Liver (tissue), 9 donors: Measurements from ENCODE around the gene MMP8. TPM values are rescaled to one million over a fixed set of nuclear protein-coding genes. Genes with fewer than 3 reads are reported as not detected.

Experiments used
- DNase-seq: peaks from one replicate; pipeline ENCODE4 v3.0.0-alpha.2; 2017; ENCODE audit warnings: low spot score
- H3K27ac ChIP-seq, 2 donors: one replicate each; pipeline ENCODE4 v1.7.0; 2013; ENCODE audit warnings: inconsistent platforms in 2 of 2, low read length in 2 of 2, control low read depth in 1 of 2, low read depth in 1 of 2, mild to moderate bottlenecking in 1 of 2
- H3K27me3 ChIP-seq, 4 donors: one replicate each; pipeline versions ENCODE4 v1.6.1 to v1.7.0; 2013; ENCODE audit warnings: low read length in 3 of 4, inconsistent platforms in 1 of 4, mild to moderate bottlenecking in 1 of 4, moderate library complexity in 1 of 4; ENCODE audit not compliant: control insufficient read depth in 4 of 4, insufficient read depth in 4 of 4
- H3K36me3 ChIP-seq, 4 donors: one replicate each; pipeline versions ENCODE4 v1.6.1 to v1.7.0; 2013; ENCODE audit warnings: low read length in 3 of 4, mild to moderate bottlenecking in 3 of 4, low read depth in 1 of 4, moderate library complexity in 1 of 4; ENCODE audit not compliant: control insufficient read depth in 4 of 4, insufficient read depth in 3 of 4
- H3K4me1 ChIP-seq, 4 donors: one replicate each; pipeline versions ENCODE4 v1.6.1 to v1.7.0; 2013; ENCODE audit warnings: low read length in 3 of 4, mild to moderate bottlenecking in 3 of 4, moderate library complexity in 1 of 4; ENCODE audit not compliant: control insufficient read depth in 4 of 4, insufficient read depth in 4 of 4
- H3K4me3 ChIP-seq, 3 donors: one replicate each; pipeline versions ENCODE4 v1.6.1 to v1.7.0; 2013; ENCODE audit warnings: low read length in 3 of 3, control low read depth in 1 of 3, low read depth in 1 of 3, mild to moderate bottlenecking in 1 of 3
- H3K9ac ChIP-seq, 2 donors: one replicate each; pipeline ENCODE4 v1.7.0; 2013; ENCODE audit warnings: low read length in 2 of 2, mild to moderate bottlenecking in 2 of 2, moderate library complexity in 2 of 2, control low read depth in 1 of 2, low read depth in 1 of 2
- H3K9me3 ChIP-seq, 4 donors: one replicate each; pipeline versions ENCODE4 v1.6.1 to v1.7.0; 2013; ENCODE audit warnings: low read length in 3 of 4; ENCODE audit not compliant: control insufficient read depth in 4 of 4
- EGR1 ChIP-seq, 2 donors: IDR thresholded peaks; 2 replicates each; pipeline ENCODE4 v1.6.1; 2016 to 2018; ENCODE audit warnings: antibody characterized with exemption in 2 of 2, low read depth in 2 of 2
- FOXA1 ChIP-seq: IDR thresholded peaks from 2 replicates; pipeline ENCODE4 v1.6.1; 2016; ENCODE audit warnings: antibody characterized with exemption
- FOXA2 ChIP-seq: IDR thresholded peaks from 2 replicates; pipeline ENCODE4 v1.6.1; 2016; ENCODE audit warnings: antibody characterized with exemption
- GABPA ChIP-seq, 2 donors: IDR thresholded peaks in 1 of 2; conservative IDR thresholded peaks in 1 of 2; 2 replicates each; pipeline ENCODE4 v1.6.1; 2016; ENCODE audit warnings: antibody characterized with exemption in 2 of 2, mild to moderate bottlenecking in 1 of 2, moderate library complexity in 1 of 2
- HNF4A ChIP-seq, 2 donors: conservative IDR thresholded peaks; 2 replicates each; pipeline ENCODE4 v1.6.1; 2016; ENCODE audit warnings: antibody characterized with exemption in 2 of 2, mild to moderate bottlenecking in 2 of 2
- HNF4G ChIP-seq: IDR thresholded peaks from 2 replicates; pipeline ENCODE4 v1.6.1; 2016; ENCODE audit warnings: antibody characterized with exemption
- JUND ChIP-seq, 2 donors: IDR thresholded peaks; 2 replicates each; pipeline ENCODE4 v1.6.1; 2016; ENCODE audit warnings: antibody characterized with exemption in 2 of 2
- NR2F2 ChIP-seq: IDR thresholded peaks from 2 replicates; pipeline ENCODE4 v1.6.1; 2016; ENCODE audit warnings: antibody characterized with exemption
- RAD21 ChIP-seq, 2 donors: IDR thresholded peaks; 2 replicates each; pipeline ENCODE4 v1.6.1; 2016; ENCODE audit warnings: antibody characterized with exemption in 2 of 2, mild to moderate bottlenecking in 2 of 2
- TAF1 ChIP-seq: conservative IDR thresholded peaks from 2 replicates; pipeline ENCODE4 v1.6.1; 2016; ENCODE audit warnings: antibody characterized with exemption, mild to moderate bottlenecking
- YY1 ChIP-seq: IDR thresholded peaks from 2 replicates; pipeline ENCODE4 v1.6.1; 2016; ENCODE audit warnings: antibody characterized with exemption, mild to moderate bottlenecking
- WGBS: extraction: QIAGEN DNeasy Blood & Tissue Kit; methylation state at CpG from one replicate; pipeline ENCODE4 v1.1.7; 2013; 5-methylcytosine and 5-hydroxymethylcytosine counted together
- polyA plus RNA-seq, 2 donors: library from polyadenylated mRNA; stranded (reverse) in 1 of 2; unstranded in 1 of 2; fragments of 200-250 nt in 1 of 2; fragments of >200 nt in 1 of 2; fragmentation: Nextera tagmentation in 1 of 2; extraction: Ambion mirVana in 1 of 2; gene quantifications; one replicate each; pipeline versions ENCODE4 v1.2.1 to v1.2.3, GENCODE V29; 2013 to 2015
- total RNA-seq, 2 donors: library from RNA; depleted of rRNA; stranded (reverse); fragments of >200 nt; gene quantifications; one replicate each; pipeline ENCODE4 v1.2.3, GENCODE V29; 2014
- TF ChIP-seq, protein P1 (sequence below): IDR thresholded peaks from 2 replicates; pipeline ENCODE4 v1.6.1; 2016; ENCODE audit warnings: antibody characterized with exemption
- TF ChIP-seq, protein P2 (sequence below): IDR thresholded peaks from 2 replicates; pipeline ENCODE4 v1.6.1; 2016; ENCODE audit warnings: antibody characterized with exemption, mild to moderate bottlenecking
- TF ChIP-seq, protein P3 (sequence below): IDR thresholded peaks from 2 replicates; pipeline ENCODE4 v1.6.1; 2016; ENCODE audit warnings: antibody characterized with exemption
- TF ChIP-seq, protein P4 (sequence below): fragments of 150-350 bp; IDR thresholded peaks from 2 replicates; pipeline ENCODE4 v1.5.1; 2017; ENCODE audit warnings: improper control_type of control experiment, low read depth, low read length; ENCODE audit not compliant: missing input control
- donor health status: healthy.
- donor health status: healthy.
- donor health status: healthy.
- donor health status: healthy.
- donor health status: healthy.

Gene MMP8, protein sequence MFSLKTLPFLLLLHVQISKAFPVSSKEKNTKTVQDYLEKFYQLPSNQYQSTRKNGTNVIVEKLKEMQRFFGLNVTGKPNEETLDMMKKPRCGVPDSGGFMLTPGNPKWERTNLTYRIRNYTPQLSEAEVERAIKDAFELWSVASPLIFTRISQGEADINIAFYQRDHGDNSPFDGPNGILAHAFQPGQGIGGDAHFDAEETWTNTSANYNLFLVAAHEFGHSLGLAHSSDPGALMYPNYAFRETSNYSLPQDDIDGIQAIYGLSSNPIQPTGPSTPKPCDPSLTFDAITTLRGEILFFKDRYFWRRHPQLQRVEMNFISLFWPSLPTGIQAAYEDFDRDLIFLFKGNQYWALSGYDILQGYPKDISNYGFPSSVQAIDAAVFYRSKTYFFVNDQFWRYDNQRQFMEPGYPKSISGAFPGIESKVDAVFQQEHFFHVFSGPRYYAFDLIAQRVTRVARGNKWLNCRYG
- total RNA-seq, result 1 to 10 TPM in 1 of 2 donors, under 1 TPM in 1; 0.17 to 3.5 TPM
- under 1 TPM; 0.15 to 0.55 TPM for polyA plus RNA-seq

DNA sequence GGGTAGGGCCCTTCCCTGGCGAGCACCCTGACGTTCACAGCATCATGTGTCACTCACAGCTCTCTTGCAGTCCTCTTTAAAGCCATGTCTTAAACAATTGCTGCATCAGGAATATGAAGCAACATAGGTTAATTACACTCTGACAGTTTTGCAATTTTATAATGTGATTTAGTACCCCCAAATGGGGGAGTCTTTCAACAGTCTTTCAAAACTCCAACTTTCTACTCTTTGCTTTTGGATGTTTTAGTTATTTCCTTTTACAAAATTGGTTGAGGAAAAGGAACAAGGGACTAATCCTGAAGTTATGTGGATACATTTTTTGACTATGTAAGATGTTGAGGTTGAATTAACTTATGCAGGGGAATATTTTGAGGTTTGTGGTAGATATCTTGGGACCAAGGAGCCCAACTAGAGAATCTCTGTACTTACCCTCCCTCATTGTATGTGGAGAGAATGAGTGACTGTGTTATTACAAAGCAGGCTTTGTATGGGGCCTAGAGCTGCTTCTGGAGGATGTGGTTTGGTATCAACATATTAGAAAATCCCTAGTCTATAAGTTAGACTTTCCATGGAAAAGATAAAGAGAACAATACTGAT is at the start of gene MMP8:
MMP8 (minus strand) TSS at position 51 of the 597 bp plus-strand sequence. CDS start 99 bp downstream, outside the sequence.
- DNase-seq, result no peak
- Histone ChIP-seq H3K9ac (no peak within 1 kb of the TSS), H3K27ac (no peak within 1 kb of the TSS), H3K4me1 (no peaks in the 10 kb centered on the region), H3K9me3 (no peaks in the 10 kb centered on the region), H3K36me3 (no peaks in the 10 kb centered on the region), H3K4me3 (no peak within 1 kb of the TSS), H3K27me3 (no peaks in the 10 kb centered on the region)
- no peak for TF ChIP-seq NR2F2
- TF ChIP-seq FOXA1, result no peak
- no peak for TF ChIP-seq FOXA2
- 70% methylated on average over 2 of the region's 2 CpGs for WGBS

DNA sequence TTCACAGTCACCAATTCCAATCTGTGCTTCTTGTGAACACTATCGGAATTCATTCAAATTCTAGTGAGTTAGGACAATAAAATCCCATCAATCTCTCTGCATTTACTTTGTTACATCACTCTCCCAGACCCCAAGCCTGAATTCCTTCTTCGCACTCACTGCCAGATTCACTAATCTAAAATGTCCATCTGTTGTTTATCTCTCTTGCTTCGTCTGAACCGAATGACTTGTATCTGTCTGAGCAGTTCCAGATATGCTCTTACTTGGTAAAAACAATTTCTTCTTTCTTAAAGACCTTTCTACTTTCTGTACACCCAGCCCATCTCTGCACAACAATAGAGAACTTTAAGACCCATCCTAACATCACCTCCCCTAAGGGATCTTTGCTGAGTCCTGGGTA is 48.6 kb upstream of the MMP8 start:
- Histone ChIP-seq H3K36me3 (no peaks in the 10 kb centered on the region), H3K27ac (no peak overlapping the region), H3K9me3 (no peaks in the 10 kb centered on the region), H3K27me3 (peaks cover 0 to 3% (median 0%) of the 10 kb centered on the region in 4 donors), H3K9ac (no peak overlapping the region), H3K4me3 (no peak overlapping the region), H3K4me1 (no peaks in the 10 kb centered on the region)
- DNase-seq, result no peak
- 62% methylated on average over 4 of the region's 4 CpGs for WGBS
- TF ChIP-seq, protein P1, sequence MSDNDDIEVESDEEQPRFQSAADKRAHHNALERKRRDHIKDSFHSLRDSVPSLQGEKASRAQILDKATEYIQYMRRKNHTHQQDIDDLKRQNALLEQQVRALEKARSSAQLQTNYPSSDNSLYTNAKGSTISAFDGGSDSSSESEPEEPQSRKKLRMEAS, result no peak
- TF ChIP-seq GABPA (IDR thresholded peaks at IDR 0.05 in 1 of 2, conservative IDR thresholded peaks at IDR 0.05 in 1 of 2) (no peak), EGR1 (IDR thresholded peaks at IDR 0.05; ENCODE audit: low read depth in 2 of 2) (no peak), YY1 (no peak), FOXA2 (no peak), HNF4A (conservative IDR thresholded peaks at IDR 0.05) (no peak)
- TF ChIP-seq, protein P2, sequence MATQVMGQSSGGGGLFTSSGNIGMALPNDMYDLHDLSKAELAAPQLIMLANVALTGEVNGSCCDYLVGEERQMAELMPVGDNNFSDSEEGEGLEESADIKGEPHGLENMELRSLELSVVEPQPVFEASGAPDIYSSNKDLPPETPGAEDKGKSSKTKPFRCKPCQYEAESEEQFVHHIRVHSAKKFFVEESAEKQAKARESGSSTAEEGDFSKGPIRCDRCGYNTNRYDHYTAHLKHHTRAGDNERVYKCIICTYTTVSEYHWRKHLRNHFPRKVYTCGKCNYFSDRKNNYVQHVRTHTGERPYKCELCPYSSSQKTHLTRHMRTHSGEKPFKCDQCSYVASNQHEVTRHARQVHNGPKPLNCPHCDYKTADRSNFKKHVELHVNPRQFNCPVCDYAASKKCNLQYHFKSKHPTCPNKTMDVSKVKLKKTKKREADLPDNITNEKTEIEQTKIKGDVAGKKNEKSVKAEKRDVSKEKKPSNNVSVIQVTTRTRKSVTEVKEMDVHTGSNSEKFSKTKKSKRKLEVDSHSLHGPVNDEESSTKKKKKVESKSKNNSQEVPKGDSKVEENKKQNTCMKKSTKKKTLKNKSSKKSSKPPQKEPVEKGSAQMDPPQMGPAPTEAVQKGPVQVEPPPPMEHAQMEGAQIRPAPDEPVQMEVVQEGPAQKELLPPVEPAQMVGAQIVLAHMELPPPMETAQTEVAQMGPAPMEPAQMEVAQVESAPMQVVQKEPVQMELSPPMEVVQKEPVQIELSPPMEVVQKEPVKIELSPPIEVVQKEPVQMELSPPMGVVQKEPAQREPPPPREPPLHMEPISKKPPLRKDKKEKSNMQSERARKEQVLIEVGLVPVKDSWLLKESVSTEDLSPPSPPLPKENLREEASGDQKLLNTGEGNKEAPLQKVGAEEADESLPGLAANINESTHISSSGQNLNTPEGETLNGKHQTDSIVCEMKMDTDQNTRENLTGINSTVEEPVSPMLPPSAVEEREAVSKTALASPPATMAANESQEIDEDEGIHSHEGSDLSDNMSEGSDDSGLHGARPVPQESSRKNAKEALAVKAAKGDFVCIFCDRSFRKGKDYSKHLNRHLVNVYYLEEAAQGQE, result no peak

DNA sequence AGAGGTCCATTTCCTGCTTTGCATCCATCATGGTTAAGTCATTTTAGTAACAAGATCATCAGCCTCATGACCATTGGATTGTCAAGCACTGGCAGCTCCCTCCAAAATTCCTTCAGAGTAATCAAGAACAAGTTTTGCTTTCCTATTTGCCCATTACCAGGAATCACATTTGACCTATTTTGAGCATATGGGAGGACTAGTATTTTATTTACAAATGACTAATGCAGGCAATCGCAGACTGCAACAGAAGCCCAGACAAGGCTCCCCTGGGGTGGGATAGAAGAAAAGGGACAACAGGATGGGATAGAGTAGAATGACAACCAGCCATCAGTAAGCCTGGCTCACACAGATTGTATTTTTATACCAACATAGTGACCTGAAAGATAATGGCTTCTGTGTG is 46.6 kb upstream of the MMP8 start:
- Histone ChIP-seq H3K9ac (no peak overlapping the region), H3K9me3 (no peaks in the 10 kb centered on the region), H3K36me3 (no peaks in the 10 kb centered on the region), H3K27me3 (peaks cover 0 to 4% (median 1%) of the 10 kb centered on the region in 4 donors), H3K4me3 (no peak overlapping the region), H3K4me1 (no peaks in the 10 kb centered on the region), H3K27ac (no peak overlapping the region)
- no peak for DNase-seq
- 65% methylated on average over 1 of the region's 1 CpG for WGBS
- TF ChIP-seq, protein P2, result no peak
- no peak for TF ChIP-seq TAF1
- no peak for TF ChIP-seq JUND (IDR thresholded peaks at IDR 0.05)
- no peak for TF ChIP-seq HNF4G
- TF ChIP-seq, protein P3, sequence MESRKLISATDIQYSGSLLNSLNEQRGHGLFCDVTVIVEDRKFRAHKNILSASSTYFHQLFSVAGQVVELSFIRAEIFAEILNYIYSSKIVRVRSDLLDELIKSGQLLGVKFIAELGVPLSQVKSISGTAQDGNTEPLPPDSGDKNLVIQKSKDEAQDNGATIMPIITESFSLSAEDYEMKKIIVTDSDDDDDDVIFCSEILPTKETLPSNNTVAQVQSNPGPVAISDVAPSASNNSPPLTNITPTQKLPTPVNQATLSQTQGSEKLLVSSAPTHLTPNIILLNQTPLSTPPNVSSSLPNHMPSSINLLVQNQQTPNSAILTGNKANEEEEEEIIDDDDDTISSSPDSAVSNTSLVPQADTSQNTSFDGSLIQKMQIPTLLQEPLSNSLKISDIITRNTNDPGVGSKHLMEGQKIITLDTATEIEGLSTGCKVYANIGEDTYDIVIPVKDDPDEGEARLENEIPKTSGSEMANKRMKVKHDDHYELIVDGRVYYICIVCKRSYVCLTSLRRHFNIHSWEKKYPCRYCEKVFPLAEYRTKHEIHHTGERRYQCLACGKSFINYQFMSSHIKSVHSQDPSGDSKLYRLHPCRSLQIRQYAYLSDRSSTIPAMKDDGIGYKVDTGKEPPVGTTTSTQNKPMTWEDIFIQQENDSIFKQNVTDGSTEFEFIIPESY, result no peak
- no peak for TF ChIP-seq GABPA (IDR thresholded peaks at IDR 0.05 in 1 of 2, conservative IDR thresholded peaks at IDR 0.05 in 1 of 2)
- TF ChIP-seq, protein P4, sequence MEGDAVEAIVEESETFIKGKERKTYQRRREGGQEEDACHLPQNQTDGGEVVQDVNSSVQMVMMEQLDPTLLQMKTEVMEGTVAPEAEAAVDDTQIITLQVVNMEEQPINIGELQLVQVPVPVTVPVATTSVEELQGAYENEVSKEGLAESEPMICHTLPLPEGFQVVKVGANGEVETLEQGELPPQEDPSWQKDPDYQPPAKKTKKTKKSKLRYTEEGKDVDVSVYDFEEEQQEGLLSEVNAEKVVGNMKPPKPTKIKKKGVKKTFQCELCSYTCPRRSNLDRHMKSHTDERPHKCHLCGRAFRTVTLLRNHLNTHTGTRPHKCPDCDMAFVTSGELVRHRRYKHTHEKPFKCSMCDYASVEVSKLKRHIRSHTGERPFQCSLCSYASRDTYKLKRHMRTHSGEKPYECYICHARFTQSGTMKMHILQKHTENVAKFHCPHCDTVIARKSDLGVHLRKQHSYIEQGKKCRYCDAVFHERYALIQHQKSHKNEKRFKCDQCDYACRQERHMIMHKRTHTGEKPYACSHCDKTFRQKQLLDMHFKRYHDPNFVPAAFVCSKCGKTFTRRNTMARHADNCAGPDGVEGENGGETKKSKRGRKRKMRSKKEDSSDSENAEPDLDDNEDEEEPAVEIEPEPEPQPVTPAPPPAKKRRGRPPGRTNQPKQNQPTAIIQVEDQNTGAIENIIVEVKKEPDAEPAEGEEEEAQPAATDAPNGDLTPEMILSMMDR, result no peak
- TF ChIP-seq RAD21 (IDR thresholded peaks at IDR 0.05), result no peak
